ENCODE results near the gene CCDC28B.

CCDC28B gene

GRCh38 chr1:32194984-32195383 lies 5.4 kb upstream of the CCDC28B start:
- no peak for DNase-seq (ENCODE audit: low read depth, low spot score)

GRCh38 chr1:32195531-32195930 lies 4.9 kb upstream of the CCDC28B start:
- DNase-seq (ENCODE audit: low read depth, low spot score) = no peak

- DNase-seq (ENCODE audit: low read depth, low spot score) = no peak
These were observed 4.2 kb upstream of the CCDC28B start for GRCh38 chr1:32195972-32196823.

GRCh38 chr1:32197074-32197473 lies 3.3 kb upstream of the CCDC28B start:
- no peak for DNase-seq (ENCODE audit: low read depth, low spot score)

- no peak for DNase-seq (ENCODE audit: low read depth, low spot score)
These were observed 2.6 kb upstream of the CCDC28B start for GRCh38 chr1:32197837-32198236.

GRCh38 chr1:32198237-32199042 lies 2.0 kb upstream of the CCDC28B start:
- DNase-seq (ENCODE audit: low read depth, low spot score) = no peak

GRCh38 chr1:32199043-32199716 lies 1.2 kb upstream of the CCDC28B start:
- DNase-seq (ENCODE audit: low read depth, low spot score) = no peak

- DNase-seq (ENCODE audit: low read depth, low spot score) = no peak
These were observed 700 bp upstream of the CCDC28B start for GRCh38 chr1:32199717-32200072.

GRCh38 chr1:32201011-32201855 lies 838 bp downstream of the CCDC28B start:
- DNase-seq (ENCODE audit: low read depth, low spot score) = no peak

GRCh38 chr1:32204943-32205361 lies 4.6 kb downstream of the CCDC28B start:
- no peak for DNase-seq (ENCODE audit: low read depth, low spot score)

- no peak for DNase-seq (ENCODE audit: low read depth, low spot score)
These were observed 5.3 kb downstream of the CCDC28B start, which contains the start of gene IQCC for GRCh38 chr1:32205401-32206370. TSS of gene IQCC (plus strand) at chr1:32205671. CDS start at chr1:32205682, 11 bp downstream.

- no peak for DNase-seq (ENCODE audit: low read depth, low spot score)
These were observed 8.1 kb downstream of the CCDC28B start for GRCh38 chr1:32208469-32208868.

- DNase-seq (ENCODE audit: low read depth, low spot score) = no peak
These were observed 8.5 kb downstream of the CCDC28B start, which contains the start of gene DCDC2B for GRCh38 chr1:32208891-32209328. TSS of gene DCDC2B (plus strand) at chr1:32209089. CDS start at chr1:32209094, 5 bp downstream.

GRCh38 chr1:32215629-32216480 lies 15.5 kb downstream of the CCDC28B start:
- DNase-seq (ENCODE audit: low read depth, low spot score) = no peak

GRCh38 chr1:32216566-32216965 lies 16.2 kb downstream of the CCDC28B start:
- no peak for DNase-seq (ENCODE audit: low read depth, low spot score)

- DNase-seq (ENCODE audit: low read depth, low spot score) = no peak
These were observed 18.6 kb downstream of the CCDC28B start for GRCh38 chr1:32219022-32219421.

- DNase-seq (ENCODE audit: low read depth, low spot score) = no peak
These were observed 20.6 kb downstream of the CCDC28B start for GRCh38 chr1:32220746-32221580.

GRCh38 chr1:32221581-32221979 lies 21.2 kb downstream of the CCDC28B start:
- no peak for DNase-seq (ENCODE audit: low read depth, low spot score)
